H1 (cell line): ENCODE results near the gene MINDY3. TPM values are rescaled to one million over a fixed set of nuclear protein-coding genes. Genes with fewer than 3 reads are reported as not detected.

Source experiments
- CTCF ChIA-PET: fragments of 300-600 bp; sonication (Branson Sonifier 250); formaldehyde crosslinking; loops from one replicate; lab custom pipeline; 2021; ENCODE audit not compliant: partially characterized antibody; lab: Charles Lee
- POLR2A ChIA-PET: fragments of 300-600 bp; sonication (Branson Sonifier 250); formaldehyde crosslinking; loops from one replicate; lab custom pipeline; 2021; ENCODE audit warnings: inconsistent platforms; ENCODE audit not compliant: partially characterized antibody; lab: Charles Lee
- DNase-seq, 2 experiments: peaks; one replicate each; pipeline versions ENCODE4 v3.0.0 to v3.0.0-alpha.2; 2010 to 2022; ENCODE audit warnings: low spot score in 2 of 2, low read depth in 1 of 2, mixed read lengths in 1 of 2
- FAIRE-seq: peaks from 2 replicates; lab custom pipeline; 2011; peaks lifted over from hg19 to GRCh38; lab: Jason Lieb, UNC
- H2AFZ ChIP-seq: 2 replicates; pipeline ENCODE4 v1.8.1; 2012; ENCODE audit warnings: low read length, inconsistent platforms
- H2AK5ac ChIP-seq: 2 replicates; pipeline ENCODE4 v1.6.1; 2013; ENCODE audit warnings: low read depth, low read length
- H2BK120ac ChIP-seq: replicated peaks from 2 replicates; pipeline ENCODE3; 2013; ENCODE audit warnings: low read depth, low read length, inconsistent platforms
- H2BK12ac ChIP-seq: 2 replicates; pipeline ENCODE4 v1.6.1; 2013; ENCODE audit warnings: low read depth, low read length
- H2BK15ac ChIP-seq: 2 replicates; pipeline ENCODE4 v1.6.1; 2013; ENCODE audit warnings: low read length
- H2BK20ac ChIP-seq: 2 replicates; pipeline ENCODE4 v1.6.1; 2013; ENCODE audit warnings: low read length
- H2BK5ac ChIP-seq: 2 replicates; pipeline ENCODE4 v1.6.1; 2013; ENCODE audit warnings: low read depth, low read length
- H3K14ac ChIP-seq: 2 replicates; pipeline ENCODE4 v1.6.1; 2013; ENCODE audit warnings: inconsistent platforms; ENCODE audit not compliant: insufficient read length
- H3K18ac ChIP-seq: 2 replicates; pipeline ENCODE4 v1.6.1; 2013; ENCODE audit warnings: low read length; ENCODE audit errors: extremely low read depth
- H3K23ac ChIP-seq: 2 replicates; pipeline ENCODE4 v1.6.1; 2013; ENCODE audit warnings: inconsistent platforms; ENCODE audit not compliant: insufficient read length
- H3K23me2 ChIP-seq: 2 replicates; pipeline ENCODE4 v1.6.1; 2013; ENCODE audit warnings: low read depth, low read length
- H3K27ac ChIP-seq: 2 replicates; pipeline ENCODE4 v1.6.1; 2011; ENCODE audit warnings: low read depth, low read length, inconsistent platforms
- H3K27me3 ChIP-seq, 4 experiments: replicated peaks in 1 of 4; 1 replicate in 1 of 4; 2 replicates in 3 of 4; pipeline versions ENCODE4 v1.6.1 to v1.8.1; 2011 to 2013; ENCODE audit warnings: low read length in 3 of 4, mild to moderate bottlenecking in 3 of 4, inconsistent platforms in 2 of 4, mixed read lengths in 2 of 4, moderate library complexity in 1 of 4; ENCODE audit not compliant: control insufficient read depth in 3 of 4, insufficient read depth in 3 of 4; ENCODE audit errors: extremely low read depth in 1 of 4
- H3K36me3 ChIP-seq, 4 experiments: 2 replicates each; pipeline versions ENCODE4 v1.6.1 to v1.8.1; 2011 to 2013; ENCODE audit warnings: mild to moderate bottlenecking in 4 of 4, low read length in 3 of 4, moderate library complexity in 2 of 4, control low read depth in 1 of 4, inconsistent platforms in 1 of 4; ENCODE audit not compliant: insufficient read depth in 4 of 4, control insufficient read depth in 2 of 4
- H3K4ac ChIP-seq: replicated peaks from 2 replicates; pipeline ENCODE3; 2013; ENCODE audit warnings: low read length, low read depth, mixed read lengths, inconsistent platforms; ENCODE audit not compliant: insufficient read length
- H3K4me1 ChIP-seq, 4 experiments: replicated peaks in 1 of 4; 1 replicate in 1 of 4; 2 replicates in 3 of 4; pipeline versions ENCODE4 v1.6.1 to v1.8.1; 2011 to 2013; ENCODE audit warnings: low read length in 3 of 4, inconsistent platforms in 2 of 4, mixed read lengths in 1 of 4; ENCODE audit not compliant: insufficient read depth in 4 of 4, control insufficient read depth in 3 of 4
- H3K4me2 ChIP-seq, 2 experiments: 2 replicates each; pipeline versions ENCODE4 v1.6.1 to v1.8.1; 2011 to 2013; ENCODE audit warnings: low read depth in 2 of 2, low read length in 2 of 2, control low read depth in 1 of 2, inconsistent platforms in 1 of 2, mild to moderate bottlenecking in 1 of 2; ENCODE audit not compliant: insufficient read depth in 1 of 2
- H3K4me3 ChIP-seq, 4 experiments: fragments of 200-600, 300-600 bp in 1 of 4; sonication (generic), shearing (Covaris generic), sonication (Bioruptor Twin) in 1 of 4; 2 replicates each; pipeline versions ENCODE4 v1.5.1 to v1.8.1; 2011 to 2016; ENCODE audit warnings: low read length in 4 of 4, low read depth in 3 of 4, control low read depth in 2 of 4, inconsistent platforms in 2 of 4, mild to moderate bottlenecking in 2 of 4, mixed read lengths in 1 of 4, moderate library complexity in 1 of 4; ENCODE audit not compliant: insufficient read depth in 2 of 4; ENCODE audit errors: extremely low read depth in 1 of 4
- H3K56ac ChIP-seq: replicated peaks from 2 replicates; pipeline ENCODE3; 2013; ENCODE audit warnings: low read depth, mild to moderate bottlenecking, mixed read lengths, low read length, inconsistent platforms; ENCODE audit not compliant: insufficient read length
- H3K79me1 ChIP-seq: 2 replicates; pipeline ENCODE4 v1.6.1; 2013; ENCODE audit warnings: low read depth, low read length, control low read depth
- H3K79me2 ChIP-seq, 2 experiments: 2 replicates each; pipeline versions ENCODE4 v1.6.1 to v1.8.1; 2012 to 2013; ENCODE audit warnings: low read length in 2 of 2, mild to moderate bottlenecking in 2 of 2, inconsistent platforms in 1 of 2; ENCODE audit not compliant: insufficient read depth in 2 of 2, control insufficient read depth in 1 of 2
- H3K9ac ChIP-seq, 4 experiments: replicated peaks in 1 of 4; 1 replicate in 1 of 4; 2 replicates in 3 of 4; pipeline versions ENCODE4 v1.6.1 to v1.8.1; 2011 to 2013; ENCODE audit warnings: low read depth in 3 of 4, low read length in 3 of 4, control low read depth in 2 of 4, mild to moderate bottlenecking in 2 of 4, moderate library complexity in 2 of 4, inconsistent platforms in 1 of 4; ENCODE audit errors: extremely low read depth in 1 of 4
- H3K9me3 ChIP-seq, 2 experiments: 2 replicates each; pipeline versions ENCODE4 v1.6.1 to v1.8.1; 2012 to 2013; ENCODE audit warnings: mild to moderate bottlenecking in 2 of 2, moderate library complexity in 2 of 2, control low read depth in 1 of 2, inconsistent platforms in 1 of 2, low read depth in 1 of 2, low read length in 1 of 2, mixed read lengths in 1 of 2; ENCODE audit not compliant: insufficient read depth in 2 of 2
- H4K20me1 ChIP-seq, 2 experiments: replicated peaks in 1 of 2; 2 replicates each; pipeline versions ENCODE3 to v1.8.1; 2011 to 2013; ENCODE audit warnings: inconsistent platforms in 2 of 2, low read length in 2 of 2, mild to moderate bottlenecking in 1 of 2; ENCODE audit not compliant: insufficient read depth in 2 of 2, control insufficient read depth in 1 of 2
- H4K5ac ChIP-seq: 2 replicates; pipeline ENCODE4 v1.6.1; 2013; ENCODE audit warnings: low read length, low read depth, mixed read lengths, inconsistent platforms; ENCODE audit not compliant: insufficient read length
- H4K8ac ChIP-seq: 2 replicates; pipeline ENCODE4 v1.8.0; 2013; ENCODE audit warnings: mild to moderate bottlenecking, moderate library complexity, low read length, inconsistent platforms; ENCODE audit not compliant: insufficient read depth; ENCODE audit errors: extremely low read depth
- H4K91ac ChIP-seq: replicated peaks from 2 replicates; pipeline ENCODE3; 2013; ENCODE audit warnings: low read length, mixed read lengths, inconsistent platforms; ENCODE audit not compliant: insufficient read length
- ASH2L ChIP-seq: fragments of 200-600, 300-600 bp; sonication (generic); IDR thresholded peaks from one replicate; pipeline ENCODE4 v1.7.1; 2017; ENCODE audit warnings: low read length
- CHD1 ChIP-seq: IDR thresholded peaks from 2 replicates; pipeline ENCODE4 v1.6.1; 2012; ENCODE audit warnings: low read depth, low read length, improper control_type of control experiment
- JUND ChIP-seq: IDR thresholded peaks from 2 replicates; pipeline ENCODE4 v1.6.1; 2011; ENCODE audit warnings: mild to moderate bottlenecking, improper control_type of control experiment, low read length
- POLR2A ChIP-seq, 2 experiments: IDR thresholded peaks; 1 replicate in 1 of 2; 2 replicates in 1 of 2; pipeline ENCODE4 v1.6.1; 2011; ENCODE audit warnings: low read depth in 2 of 2, low read length in 2 of 2, mild to moderate bottlenecking in 2 of 2; ENCODE audit errors: control extremely low read depth in 1 of 2
- POU5F1 ChIP-seq: IDR thresholded peaks from 2 replicates; pipeline ENCODE4 v1.6.1; 2011; ENCODE audit warnings: low read depth, mild to moderate bottlenecking, low read length, moderate library complexity
- RFX5 ChIP-seq: IDR thresholded peaks from 2 replicates; pipeline ENCODE4 v1.6.1; 2011; ENCODE audit warnings: low read depth, low read length, improper control_type of control experiment, borderline replicate concordance
- SP1 ChIP-seq: IDR thresholded peaks from 2 replicates; pipeline ENCODE4 v1.6.1; 2011; ENCODE audit warnings: low read depth, low read length
- TAF1 ChIP-seq: IDR thresholded peaks from 2 replicates; pipeline ENCODE4 v1.6.1; 2011; ENCODE audit warnings: mild to moderate bottlenecking, low read depth, low read length
- TBP ChIP-seq: IDR thresholded peaks from 2 replicates; pipeline ENCODE4 v1.6.1; 2011; ENCODE audit warnings: low read depth, low read length, improper control_type of control experiment
- WGBS, 2 experiments: shearing (Covaris generic) in 1 of 2; methylation state at CpG; one replicate each; pipeline versions ENCODE4 v1.1.6 to v1.1.7; 2013 to 2015; ENCODE audit warnings: low lambda C conversion rate in 2 of 2, mixed read lengths in 2 of 2, inconsistent platforms in 1 of 2, low coverage in 1 of 2, missing lambda C conversion rate in 1 of 2; ENCODE audit not compliant: insufficient replicate concordance in 2 of 2, insufficient coverage in 1 of 2, insufficient read length in 1 of 2; ENCODE audit errors: extremely low coverage in 1 of 2, missing lambda C conversion rate in 1 of 2; 5-methylcytosine and 5-hydroxymethylcytosine counted together
- polyA plus RNA-seq, 7 experiments: library from polyadenylated mRNA; depleted of rRNA in 3 of 7; stranded (reverse) in 5 of 7; unstranded in 2 of 7; fragments of >200 nt in 5 of 7; fragments of 200-250 nt in 2 of 7; gene quantifications; 1 replicate in 5 of 7; 2 replicates in 1 of 7; 4 replicates in 1 of 7; pipeline versions ENCODE4 v1.2.1 to v1.2.3, GENCODE V29; 2011 to 2013; ENCODE audit warnings: missing spikeins in 2 of 7, mixed read lengths in 2 of 7
- total RNA-seq: library from RNA; stranded (reverse); fragmentation: NEBNext Ultra II Directional; extraction: Animal tissue kit (Norgen Biotek cat#: 25700); gene quantifications from 2 replicates; pipeline ENCODE4 v1.2.1, GENCODE V29; 2021

MINDY3 gene
- total and polyA plus RNA-seq, 2 of the 8 experiments (the other 6 are each of a cell fraction or from before 2014, with no cell fraction given): 4.6 to 13.6 TPM

GRCh38 chr10:15842556-15843169 lies 17.6 kb downstream of the MINDY3 start:
- H3K23ac ChIP-seq: no peak overlapping the region
- no peak overlapping the region for H2AK5ac ChIP-seq
- no peaks in the 10 kb centered on the region for H4K20me1 ChIP-seq
- POLR2A ChIA-PET: no interaction called here
- H3K36me3 ChIP-seq: no peaks in the 10 kb centered on the region
- no peaks in the 10 kb centered on the region for H3K4me1 ChIP-seq
- H3K4me3 ChIP-seq: no peak overlapping the region
- H2BK120ac ChIP-seq: no peak overlapping the region
- H3K79me2 ChIP-seq: no peaks in the 10 kb centered on the region; a peak in 1 of 4 replicates
- no peak overlapping the region for H3K9ac ChIP-seq
- no peak overlapping the region for H2BK12ac ChIP-seq
- no peak overlapping the region for H2BK5ac ChIP-seq
- H3K14ac ChIP-seq: no peak overlapping the region
- H3K27ac ChIP-seq: no peak overlapping the region
- H3K4ac ChIP-seq: no peak overlapping the region
- H2BK15ac ChIP-seq: no peak overlapping the region
- 88% methylated on average over 3 of the region's 3 CpGs; no CpG with 5 or more reads in 1 of the 2 experiments for WGBS, 2 experiments
- H3K23me2 ChIP-seq: no peaks in the 10 kb centered on the region
- peaks cover 0 to 2% (median 0%) of the 10 kb centered on the region in 4 experiments; a peak in 1 of 7 replicates for H3K27me3 ChIP-seq
- H2AFZ ChIP-seq: no peak overlapping the region
- no peaks in the 10 kb centered on the region for H3K79me1 ChIP-seq
- TF ChIP-seq CHD1 (no peak), JUND (no peak), ASH2L (no peak), SP1 (no peak), TAF1 (no peak), RFX5 (no peak), TBP (no peak), POLR2A (IDR thresholded peaks at IDR 0.05; ENCODE audit: control extremely low read depth in 1 of 2, low read depth in 2 of 2, low read length in 2 of 2) (no peak), POU5F1 (no peak)
- FAIRE-seq (no peak), DNase-seq (no peak)
- H4K8ac ChIP-seq: no peak overlapping the region
- H3K9me3 ChIP-seq: no peaks in the 10 kb centered on the region
- no peak overlapping the region for H4K5ac ChIP-seq
- H3K4me2 ChIP-seq: no peak overlapping the region
- CTCF ChIA-PET: no interaction called here
- no peak overlapping the region for H4K91ac ChIP-seq
- H3K18ac ChIP-seq: no peak overlapping the region
- H2BK20ac ChIP-seq: no peak overlapping the region
- H3K56ac ChIP-seq: no peak overlapping the region
